Measurements from ENCODE around the gene IQCK.
"Not testable (repeated sequence)": the region's sequence is repeated elsewhere in the genome, so short reads cannot be mapped to it uniquely, and the experiment has no call there.

GRCh38 chr16:19716728-19717127, 1.3 kb upstream of the IQCK start:
- not testable (repeated sequence) for TF ChIP-seq SUZ12, SP1, ZNF384, PKNOX1 (IDR thresholded peaks at IDR 0.05)
